H1 (cell line): ENCODE measurements around the gene AKR1C1. TPM values are rescaled to one million over a fixed set of nuclear protein-coding genes. Genes with fewer than 3 reads are reported as not detected.

Experiments
- CTCF ChIA-PET: fragments of 300-600 bp; sonication (Branson Sonifier 250); formaldehyde crosslinking; loops from one replicate; lab custom pipeline; 2021; ENCODE audit not compliant: partially characterized antibody; lab: Charles Lee
- POLR2A ChIA-PET: fragments of 300-600 bp; sonication (Branson Sonifier 250); formaldehyde crosslinking; loops from one replicate; lab custom pipeline; 2021; ENCODE audit warnings: inconsistent platforms; ENCODE audit not compliant: partially characterized antibody; lab: Charles Lee
- DNase-seq, 2 experiments: peaks; one replicate each; pipeline versions ENCODE4 v3.0.0 to v3.0.0-alpha.2; 2010 to 2022; ENCODE audit warnings: low spot score in 2 of 2, low read depth in 1 of 2, mixed read lengths in 1 of 2
- FAIRE-seq: peaks from 2 replicates; lab custom pipeline; 2011; peaks lifted over from hg19 to GRCh38; lab: Jason Lieb, UNC
- H2AFZ ChIP-seq: 2 replicates; pipeline ENCODE4 v1.8.1; 2012; ENCODE audit warnings: low read length, inconsistent platforms
- H2AK5ac ChIP-seq: 2 replicates; pipeline ENCODE4 v1.6.1; 2013; ENCODE audit warnings: low read depth, low read length
- H2BK120ac ChIP-seq: replicated peaks from 2 replicates; pipeline ENCODE3; 2013; ENCODE audit warnings: low read depth, low read length, inconsistent platforms
- H2BK12ac ChIP-seq: 2 replicates; pipeline ENCODE4 v1.6.1; 2013; ENCODE audit warnings: low read depth, low read length
- H2BK15ac ChIP-seq: 2 replicates; pipeline ENCODE4 v1.6.1; 2013; ENCODE audit warnings: low read length
- H2BK20ac ChIP-seq: 2 replicates; pipeline ENCODE4 v1.6.1; 2013; ENCODE audit warnings: low read length
- H2BK5ac ChIP-seq: 2 replicates; pipeline ENCODE4 v1.6.1; 2013; ENCODE audit warnings: low read depth, low read length
- H3K14ac ChIP-seq: 2 replicates; pipeline ENCODE4 v1.6.1; 2013; ENCODE audit warnings: inconsistent platforms; ENCODE audit not compliant: insufficient read length
- H3K18ac ChIP-seq: 2 replicates; pipeline ENCODE4 v1.6.1; 2013; ENCODE audit warnings: low read length; ENCODE audit errors: extremely low read depth
- H3K23ac ChIP-seq: 2 replicates; pipeline ENCODE4 v1.6.1; 2013; ENCODE audit warnings: inconsistent platforms; ENCODE audit not compliant: insufficient read length
- H3K23me2 ChIP-seq: 2 replicates; pipeline ENCODE4 v1.6.1; 2013; ENCODE audit warnings: low read depth, low read length
- H3K27ac ChIP-seq: 2 replicates; pipeline ENCODE4 v1.6.1; 2011; ENCODE audit warnings: low read depth, low read length, inconsistent platforms
- H3K27me3 ChIP-seq, 4 experiments: replicated peaks in 1 of 4; 1 replicate in 1 of 4; 2 replicates in 3 of 4; pipeline versions ENCODE4 v1.6.1 to v1.8.1; 2011 to 2013; ENCODE audit warnings: low read length in 3 of 4, mild to moderate bottlenecking in 3 of 4, inconsistent platforms in 2 of 4, mixed read lengths in 2 of 4, moderate library complexity in 1 of 4; ENCODE audit not compliant: control insufficient read depth in 3 of 4, insufficient read depth in 3 of 4; ENCODE audit errors: extremely low read depth in 1 of 4
- H3K36me3 ChIP-seq, 4 experiments: 2 replicates each; pipeline versions ENCODE4 v1.6.1 to v1.8.1; 2011 to 2013; ENCODE audit warnings: mild to moderate bottlenecking in 4 of 4, low read length in 3 of 4, moderate library complexity in 2 of 4, control low read depth in 1 of 4, inconsistent platforms in 1 of 4; ENCODE audit not compliant: insufficient read depth in 4 of 4, control insufficient read depth in 2 of 4
- H3K4ac ChIP-seq: replicated peaks from 2 replicates; pipeline ENCODE3; 2013; ENCODE audit warnings: low read length, low read depth, mixed read lengths, inconsistent platforms; ENCODE audit not compliant: insufficient read length
- H3K4me1 ChIP-seq, 4 experiments: replicated peaks in 1 of 4; 1 replicate in 1 of 4; 2 replicates in 3 of 4; pipeline versions ENCODE4 v1.6.1 to v1.8.1; 2011 to 2013; ENCODE audit warnings: low read length in 3 of 4, inconsistent platforms in 2 of 4, mixed read lengths in 1 of 4; ENCODE audit not compliant: insufficient read depth in 4 of 4, control insufficient read depth in 3 of 4
- H3K4me2 ChIP-seq, 2 experiments: 2 replicates each; pipeline versions ENCODE4 v1.6.1 to v1.8.1; 2011 to 2013; ENCODE audit warnings: low read depth in 2 of 2, low read length in 2 of 2, control low read depth in 1 of 2, inconsistent platforms in 1 of 2, mild to moderate bottlenecking in 1 of 2; ENCODE audit not compliant: insufficient read depth in 1 of 2
- H3K4me3 ChIP-seq, 4 experiments: fragments of 200-600, 300-600 bp in 1 of 4; sonication (generic), shearing (Covaris generic), sonication (Bioruptor Twin) in 1 of 4; 2 replicates each; pipeline versions ENCODE4 v1.5.1 to v1.8.1; 2011 to 2016; ENCODE audit warnings: low read length in 4 of 4, low read depth in 3 of 4, control low read depth in 2 of 4, inconsistent platforms in 2 of 4, mild to moderate bottlenecking in 2 of 4, mixed read lengths in 1 of 4, moderate library complexity in 1 of 4; ENCODE audit not compliant: insufficient read depth in 2 of 4; ENCODE audit errors: extremely low read depth in 1 of 4
- H3K56ac ChIP-seq: replicated peaks from 2 replicates; pipeline ENCODE3; 2013; ENCODE audit warnings: low read depth, mild to moderate bottlenecking, mixed read lengths, low read length, inconsistent platforms; ENCODE audit not compliant: insufficient read length
- H3K79me1 ChIP-seq: 2 replicates; pipeline ENCODE4 v1.6.1; 2013; ENCODE audit warnings: low read depth, low read length, control low read depth
- H3K79me2 ChIP-seq, 2 experiments: 2 replicates each; pipeline versions ENCODE4 v1.6.1 to v1.8.1; 2012 to 2013; ENCODE audit warnings: low read length in 2 of 2, mild to moderate bottlenecking in 2 of 2, inconsistent platforms in 1 of 2; ENCODE audit not compliant: insufficient read depth in 2 of 2, control insufficient read depth in 1 of 2
- H3K9ac ChIP-seq, 4 experiments: replicated peaks in 1 of 4; 1 replicate in 1 of 4; 2 replicates in 3 of 4; pipeline versions ENCODE4 v1.6.1 to v1.8.1; 2011 to 2013; ENCODE audit warnings: low read depth in 3 of 4, low read length in 3 of 4, control low read depth in 2 of 4, mild to moderate bottlenecking in 2 of 4, moderate library complexity in 2 of 4, inconsistent platforms in 1 of 4; ENCODE audit errors: extremely low read depth in 1 of 4
- H3K9me3 ChIP-seq, 2 experiments: 2 replicates each; pipeline versions ENCODE4 v1.6.1 to v1.8.1; 2012 to 2013; ENCODE audit warnings: mild to moderate bottlenecking in 2 of 2, moderate library complexity in 2 of 2, control low read depth in 1 of 2, inconsistent platforms in 1 of 2, low read depth in 1 of 2, low read length in 1 of 2, mixed read lengths in 1 of 2; ENCODE audit not compliant: insufficient read depth in 2 of 2
- H4K20me1 ChIP-seq, 2 experiments: replicated peaks in 1 of 2; 2 replicates each; pipeline versions ENCODE3 to v1.8.1; 2011 to 2013; ENCODE audit warnings: inconsistent platforms in 2 of 2, low read length in 2 of 2, mild to moderate bottlenecking in 1 of 2; ENCODE audit not compliant: insufficient read depth in 2 of 2, control insufficient read depth in 1 of 2
- H4K5ac ChIP-seq: 2 replicates; pipeline ENCODE4 v1.6.1; 2013; ENCODE audit warnings: low read length, low read depth, mixed read lengths, inconsistent platforms; ENCODE audit not compliant: insufficient read length
- H4K8ac ChIP-seq: 2 replicates; pipeline ENCODE4 v1.8.0; 2013; ENCODE audit warnings: mild to moderate bottlenecking, moderate library complexity, low read length, inconsistent platforms; ENCODE audit not compliant: insufficient read depth; ENCODE audit errors: extremely low read depth
- H4K91ac ChIP-seq: replicated peaks from 2 replicates; pipeline ENCODE3; 2013; ENCODE audit warnings: low read length, mixed read lengths, inconsistent platforms; ENCODE audit not compliant: insufficient read length
- BRCA1 ChIP-seq: IDR thresholded peaks from 2 replicates; pipeline ENCODE4 v1.6.1; 2012; ENCODE audit warnings: low read depth, low read length, improper control_type of control experiment
- EZH2 ChIP-seq: fragments of 200-600 bp; sonication (generic); IDR thresholded peaks from 2 replicates; pipeline ENCODE4 v1.7.1; 2012; ENCODE audit warnings: low read depth, mild to moderate bottlenecking, moderate library complexity, low read length, inconsistent platforms; ENCODE audit not compliant: severe bottlenecking
- HDAC2 ChIP-seq, 2 experiments: fragments of 300-600 bp in 1 of 2; sonication (generic) in 1 of 2; IDR thresholded peaks; 2 replicates each; pipeline ENCODE4 v1.6.1; 2011 to 2012; ENCODE audit warnings: low read depth in 2 of 2, low read length in 2 of 2, mild to moderate bottlenecking in 2 of 2, moderate library complexity in 2 of 2, borderline replicate concordance in 1 of 2, inconsistent platforms in 1 of 2
- KDM1A ChIP-seq: fragments of 200-600, 300-600 bp; sonication (generic); IDR thresholded peaks from 2 replicates; pipeline ENCODE4 v1.7.1; 2016; ENCODE audit warnings: mild to moderate bottlenecking, low read length, borderline replicate concordance
- TAF1 ChIP-seq: IDR thresholded peaks from 2 replicates; pipeline ENCODE4 v1.6.1; 2011; ENCODE audit warnings: mild to moderate bottlenecking, low read depth, low read length
- WGBS, 2 experiments: shearing (Covaris generic) in 1 of 2; methylation state at CpG; one replicate each; pipeline versions ENCODE4 v1.1.6 to v1.1.7; 2013 to 2015; ENCODE audit warnings: low lambda C conversion rate in 2 of 2, mixed read lengths in 2 of 2, inconsistent platforms in 1 of 2, low coverage in 1 of 2, missing lambda C conversion rate in 1 of 2; ENCODE audit not compliant: insufficient replicate concordance in 2 of 2, insufficient coverage in 1 of 2, insufficient read length in 1 of 2; ENCODE audit errors: extremely low coverage in 1 of 2, missing lambda C conversion rate in 1 of 2; 5-methylcytosine and 5-hydroxymethylcytosine counted together
- polyA plus RNA-seq, 7 experiments: library from polyadenylated mRNA; depleted of rRNA in 3 of 7; stranded (reverse) in 5 of 7; unstranded in 2 of 7; fragments of >200 nt in 5 of 7; fragments of 200-250 nt in 2 of 7; gene quantifications; 1 replicate in 5 of 7; 2 replicates in 1 of 7; 4 replicates in 1 of 7; pipeline versions ENCODE4 v1.2.1 to v1.2.3, GENCODE V29; 2011 to 2013; ENCODE audit warnings: missing spikeins in 2 of 7, mixed read lengths in 2 of 7
- total RNA-seq: library from RNA; stranded (reverse); fragmentation: NEBNext Ultra II Directional; extraction: Animal tissue kit (Norgen Biotek cat#: 25700); gene quantifications from 2 replicates; pipeline ENCODE4 v1.2.1, GENCODE V29; 2021

AKR1C1 gene
- total and polyA plus RNA-seq, 2 of the 8 experiments (the other 6 are each of a cell fraction or from before 2014, with no cell fraction given): 1.4 to 2.1 TPM

DNA sequence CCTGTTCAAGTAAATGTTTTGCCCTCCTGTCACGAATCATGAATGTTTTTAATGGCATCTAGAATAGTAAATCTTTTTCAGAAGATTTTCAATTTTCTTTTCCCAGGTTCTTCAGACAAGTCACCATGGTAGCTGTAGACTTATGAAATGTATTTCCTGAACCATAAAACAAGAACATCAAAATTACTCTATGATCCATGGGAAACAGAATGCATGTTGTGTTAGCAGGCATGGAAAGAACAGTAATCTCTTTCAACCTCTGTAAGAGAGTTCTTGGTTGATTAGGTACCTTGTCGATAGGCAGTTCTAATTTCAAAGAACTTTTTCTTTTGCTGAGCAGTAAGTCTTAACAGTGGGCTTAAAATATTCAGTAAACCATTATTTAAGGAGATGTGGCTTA is 17.6 kb downstream of the AKR1C1 start:
- Histone ChIP-seq H3K23me2 (no peaks in the 10 kb centered on the region), H4K8ac (no peak overlapping the region), H2BK120ac (no peak overlapping the region), H2BK15ac (no peak overlapping the region), H2BK5ac (no peak overlapping the region), H3K27ac (no peak overlapping the region), H3K4me1 (peaks cover 4 to 7% (median 4%) of the 10 kb centered on the region in 4 experiments; a peak in 6 of 7 replicates), H3K23ac (no peak overlapping the region), H3K9me3 (no peaks in the 10 kb centered on the region; a peak in 1 of 4 replicates), H3K4me3 (no peak overlapping the region), H2BK12ac (no peak overlapping the region), H3K79me1 (no peaks in the 10 kb centered on the region), H2AK5ac (no peak overlapping the region), H4K20me1 (no peaks in the 10 kb centered on the region), H2BK20ac (no peak overlapping the region), H3K14ac (no peak overlapping the region), H3K56ac (no peak overlapping the region), H4K91ac (no peak overlapping the region), H3K4me2 (no peak overlapping the region), H3K18ac (no peak overlapping the region), H4K5ac (no peak overlapping the region), H3K27me3 (no peaks in the 10 kb centered on the region), H3K79me2 (no peaks in the 10 kb centered on the region), H3K9ac (no peak overlapping the region), H3K36me3 (no peaks in the 10 kb centered on the region), H2AFZ (no peak overlapping the region), H3K4ac (no peak overlapping the region)
- TF ChIP-seq TAF1 (no peak), HDAC2 (IDR thresholded peaks at IDR 0.05; ENCODE audit: borderline replicate concordance in 1 of 2, low read depth in 2 of 2, low read length in 2 of 2) (no peak), BRCA1 (no peak), EZH2 (no peak), KDM1A (no peak)
- no peak for DNase-seq
- FAIRE-seq: no peak
- ChIA-PET CTCF (interaction anchor here (5.5 kb wide), 1 partner anchor 131 kb away, joined by 86 read pairs; no protein-coding TSS in a partner anchor), POLR2A (no interaction called here)
- WGBS, 2 experiments: 88% methylated on average over 2 of the region's 2 CpGs; no CpG with 5 or more reads in 1 of the 2 experiments
